Globus pallidus (tissue), 1 donor: ENCODE measurements around the gene TFCP2L1.

Experiments used
- DNase-seq: peaks from one replicate; pipeline ENCODE4 v3.0.0-alpha.2; 2015; ENCODE audit warnings: low spot score

Gene TFCP2L1

DNA sequence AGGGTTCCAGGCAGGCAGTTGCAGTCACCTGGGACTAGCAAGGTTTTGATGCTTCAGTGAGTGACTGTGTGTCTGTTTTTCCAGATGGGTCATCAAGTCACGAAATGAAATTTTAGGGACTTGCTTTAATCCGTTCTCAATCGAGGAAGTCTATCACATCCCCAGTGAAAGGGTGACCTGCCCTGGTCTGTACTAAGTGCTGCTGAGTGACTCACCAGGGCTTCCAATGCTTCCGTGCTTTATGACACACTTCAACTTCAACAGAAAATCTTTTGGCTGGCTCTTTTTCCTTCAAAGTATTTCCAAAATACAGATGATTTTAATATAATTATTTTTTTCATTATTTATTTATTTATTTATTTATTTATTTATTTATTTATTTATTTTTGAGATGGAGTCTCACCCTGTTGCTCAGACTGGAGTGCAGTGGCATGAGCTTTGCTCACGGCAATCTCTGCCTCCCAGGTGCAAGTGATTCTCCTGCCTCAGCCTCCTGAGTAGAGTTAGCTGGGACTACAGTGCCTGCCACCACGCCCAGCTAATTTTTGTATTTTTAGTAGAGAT, 18.4 kb downstream of the TFCP2L1 start:
- no peak for DNase-seq

DNA sequence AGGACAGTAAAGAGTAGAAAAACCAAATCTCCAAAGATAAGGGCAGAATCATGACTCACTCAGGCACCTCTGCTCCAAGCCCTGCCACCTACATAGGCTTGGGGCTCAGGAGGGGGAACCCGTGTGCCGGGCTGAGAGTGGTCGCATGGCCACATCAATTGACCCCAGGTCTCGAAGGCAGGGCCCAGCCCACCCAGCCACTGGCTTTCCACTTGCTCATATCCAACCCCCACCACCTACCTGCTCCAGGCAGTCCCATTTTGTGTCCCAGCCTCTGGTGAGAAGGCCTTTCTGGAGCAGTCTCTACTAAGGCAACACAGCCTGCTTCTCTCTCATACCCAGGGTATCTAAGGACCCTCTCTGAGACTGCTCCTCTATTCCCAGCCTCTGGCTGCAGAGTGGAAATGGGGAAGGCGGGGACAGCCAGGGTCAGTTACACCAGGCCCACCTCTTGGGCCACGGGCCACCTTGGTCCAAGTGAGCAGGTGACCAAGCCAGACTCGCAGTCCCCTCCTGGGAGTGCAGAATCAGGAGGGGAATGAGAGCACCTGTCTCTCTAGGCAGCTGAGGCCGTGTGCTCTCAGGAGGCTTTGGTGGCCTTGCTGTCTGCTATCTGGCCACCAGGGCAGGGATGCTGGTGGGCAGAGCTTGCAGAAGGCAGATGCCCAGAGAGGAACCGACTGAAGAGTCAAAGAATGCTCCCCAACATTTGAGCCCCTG, 20.8 kb downstream of the TFCP2L1 start:
- no peak for DNase-seq

DNA sequence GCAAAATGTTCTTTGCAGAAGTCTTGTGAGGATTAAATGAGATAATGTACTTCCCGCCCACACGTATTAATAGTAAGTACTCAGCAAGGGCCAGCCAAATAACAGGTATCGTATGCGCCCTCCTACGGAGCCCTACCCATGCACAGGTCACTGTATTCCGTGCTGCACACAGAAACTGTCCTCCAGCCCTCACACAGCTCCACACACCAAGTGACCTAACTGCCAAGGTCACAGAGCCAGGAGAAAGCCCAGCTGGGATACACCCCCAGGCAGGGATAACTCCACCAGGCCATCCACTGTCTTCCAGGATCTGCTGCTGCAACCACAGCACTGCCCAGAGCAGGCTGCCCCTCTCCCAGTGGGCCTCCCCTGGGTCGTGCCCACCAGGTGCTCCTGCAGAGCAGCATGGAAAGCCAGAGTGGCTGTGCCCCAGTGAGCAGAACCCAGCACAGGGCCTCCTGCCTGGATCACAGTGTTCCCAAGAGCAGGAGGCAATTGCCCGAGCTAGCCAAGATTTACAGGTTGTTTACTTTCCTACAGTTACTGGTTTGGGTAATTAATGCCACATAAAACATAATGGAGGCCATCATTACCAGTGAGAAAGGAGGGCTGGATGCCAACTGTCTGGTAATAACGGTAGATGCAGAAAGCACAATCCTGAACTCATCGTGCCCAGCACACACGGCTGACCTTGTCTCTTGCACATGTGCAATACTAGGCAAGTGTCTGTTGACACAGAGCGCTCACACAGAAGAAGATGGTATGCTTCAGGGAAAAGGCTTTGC, 24.4 kb downstream of the TFCP2L1 start:
- DNase-seq: no peak

DNA sequence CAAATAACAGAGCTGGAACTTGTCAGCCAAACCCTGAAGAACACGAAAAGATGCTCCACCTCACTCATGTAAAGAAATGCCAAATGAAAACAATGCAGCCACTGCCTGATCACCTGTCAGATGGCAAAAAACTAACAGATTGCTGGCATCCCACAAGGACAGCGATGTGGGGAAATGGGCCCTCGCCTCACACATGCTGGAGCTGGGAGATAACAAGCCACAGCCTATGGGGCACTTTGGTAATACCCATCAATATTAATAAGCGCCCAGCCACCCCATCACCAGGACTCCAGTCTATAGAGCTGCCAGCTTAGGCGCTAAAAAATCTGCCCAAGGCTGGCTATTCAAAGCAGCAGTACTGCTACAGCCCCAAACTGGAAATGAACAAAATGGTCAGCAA, 27.0 kb downstream of the TFCP2L1 start:
- DNase-seq: no peak

DNA sequence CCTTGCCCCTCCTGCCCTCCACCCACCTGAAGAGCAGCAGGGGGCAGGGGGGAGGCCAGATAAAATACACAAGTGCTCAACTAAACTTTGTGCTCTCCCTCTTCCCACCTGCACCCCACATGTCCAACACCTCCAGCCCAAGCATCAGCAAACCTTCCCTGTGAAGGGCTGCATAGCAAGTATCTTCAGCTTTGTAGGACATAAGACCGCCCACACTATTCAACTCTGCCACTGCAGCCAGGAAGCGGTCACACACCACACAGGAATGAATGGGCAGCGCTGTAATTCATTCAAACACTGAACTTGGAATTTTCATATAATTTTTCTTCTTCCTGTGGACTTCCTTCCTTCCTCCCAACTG, 27.5 kb downstream of the TFCP2L1 start:
- DNase-seq: no peak

DNA sequence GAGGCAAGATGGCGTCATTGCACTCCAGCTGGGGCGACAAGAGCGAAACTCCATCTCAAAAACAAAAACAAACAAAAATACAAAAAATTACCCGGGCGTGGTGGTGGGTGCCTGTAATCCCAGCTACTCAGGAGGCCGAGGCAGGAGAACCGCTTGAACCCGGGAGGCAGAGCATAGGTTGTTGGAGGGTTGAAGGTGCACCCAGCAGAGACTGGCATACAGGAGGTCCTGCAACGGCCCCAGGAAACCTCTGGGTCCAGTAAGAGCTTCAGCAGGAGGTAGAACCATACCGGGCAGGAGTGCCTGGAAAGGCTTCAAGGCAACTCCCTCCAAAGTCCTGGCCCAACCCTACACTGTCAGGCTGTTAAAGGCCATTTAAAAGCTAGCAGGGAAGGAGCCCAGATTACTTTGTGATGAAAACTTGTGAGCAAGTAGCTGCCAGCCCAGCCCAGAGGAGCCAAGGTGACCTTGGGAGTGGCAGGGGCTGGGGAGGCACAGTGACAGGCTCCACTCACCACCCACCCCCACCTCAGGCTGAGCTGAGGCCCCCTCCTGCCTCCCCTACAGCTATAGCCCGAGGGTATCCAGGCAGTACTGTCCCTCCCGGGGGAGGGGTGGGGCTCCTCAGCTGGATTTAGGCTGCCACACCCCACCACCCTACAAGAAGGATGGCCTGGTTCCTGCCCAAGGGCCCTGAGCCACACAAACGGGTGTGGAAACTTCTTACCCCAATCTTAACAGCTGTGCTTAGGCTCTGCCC, 28.1 kb downstream of the TFCP2L1 start:
- no peak for DNase-seq

DNA sequence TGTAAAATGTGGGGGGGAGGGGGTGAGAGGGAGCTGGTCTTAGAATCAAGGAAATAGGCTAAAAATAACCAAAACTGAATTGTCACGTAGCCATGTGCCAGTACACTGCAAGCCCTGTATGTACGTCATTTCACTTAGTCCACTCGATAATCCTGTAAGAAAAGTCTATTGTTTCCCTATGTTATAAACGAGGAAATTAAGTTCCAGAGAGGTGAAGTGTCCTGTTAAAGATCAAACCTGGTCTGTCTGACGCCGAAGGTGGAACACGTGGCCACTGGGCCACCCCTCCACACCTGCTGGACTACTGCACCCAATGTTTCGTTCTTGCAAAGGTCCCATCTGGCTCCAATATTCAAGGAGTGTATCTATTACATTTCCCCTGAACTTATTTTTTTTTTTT, 29.6 kb downstream of the TFCP2L1 start:
- no peak for DNase-seq

DNA sequence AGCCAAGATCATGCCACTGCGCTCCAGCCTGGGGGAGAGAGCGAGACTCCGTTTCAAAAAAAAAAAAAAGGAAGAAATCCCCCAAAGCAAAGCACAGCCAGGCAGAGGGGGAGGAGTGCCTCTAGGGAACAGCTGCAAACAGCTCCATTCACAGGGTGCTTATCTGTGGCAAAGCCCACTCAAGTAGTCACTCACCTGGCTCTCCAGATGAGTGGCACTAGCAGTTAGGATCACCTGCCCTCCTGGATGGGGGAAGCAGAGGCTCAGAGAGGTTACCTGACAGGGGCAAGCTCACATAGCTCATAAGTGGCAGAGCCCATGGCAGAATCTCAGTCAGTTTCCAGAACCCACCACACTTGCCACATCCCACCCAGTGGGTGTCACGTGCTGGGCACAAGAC, 30.3 kb downstream of the TFCP2L1 start:
- DNase-seq: no peak

DNA sequence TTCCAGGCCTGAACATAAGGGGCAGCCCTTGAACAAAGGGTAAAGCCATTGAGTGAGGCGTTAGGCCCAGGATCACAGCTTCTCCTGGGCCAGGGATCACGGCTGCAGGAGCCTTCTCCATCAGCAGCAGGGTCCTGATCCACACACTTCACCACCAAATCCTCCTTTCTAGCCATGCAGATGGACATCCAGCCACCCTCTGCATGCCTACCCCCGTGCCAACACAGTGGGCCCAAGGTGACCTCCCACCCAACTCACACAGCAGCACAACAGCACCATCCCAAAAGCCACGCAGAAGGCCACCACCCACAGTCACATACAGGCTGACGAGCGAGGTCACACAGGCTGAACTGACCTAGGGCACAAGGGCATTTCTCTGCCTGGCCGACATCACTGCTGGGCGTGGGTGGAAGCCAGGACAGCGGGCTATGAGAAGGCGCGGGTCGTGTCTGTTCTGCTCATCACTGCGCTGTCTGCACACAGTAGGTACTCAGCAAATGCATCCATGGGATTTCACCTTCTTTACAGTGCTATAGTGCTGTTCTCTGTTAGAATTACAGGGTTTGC, 31.2 kb downstream of the TFCP2L1 start:
- no peak for DNase-seq

DNA sequence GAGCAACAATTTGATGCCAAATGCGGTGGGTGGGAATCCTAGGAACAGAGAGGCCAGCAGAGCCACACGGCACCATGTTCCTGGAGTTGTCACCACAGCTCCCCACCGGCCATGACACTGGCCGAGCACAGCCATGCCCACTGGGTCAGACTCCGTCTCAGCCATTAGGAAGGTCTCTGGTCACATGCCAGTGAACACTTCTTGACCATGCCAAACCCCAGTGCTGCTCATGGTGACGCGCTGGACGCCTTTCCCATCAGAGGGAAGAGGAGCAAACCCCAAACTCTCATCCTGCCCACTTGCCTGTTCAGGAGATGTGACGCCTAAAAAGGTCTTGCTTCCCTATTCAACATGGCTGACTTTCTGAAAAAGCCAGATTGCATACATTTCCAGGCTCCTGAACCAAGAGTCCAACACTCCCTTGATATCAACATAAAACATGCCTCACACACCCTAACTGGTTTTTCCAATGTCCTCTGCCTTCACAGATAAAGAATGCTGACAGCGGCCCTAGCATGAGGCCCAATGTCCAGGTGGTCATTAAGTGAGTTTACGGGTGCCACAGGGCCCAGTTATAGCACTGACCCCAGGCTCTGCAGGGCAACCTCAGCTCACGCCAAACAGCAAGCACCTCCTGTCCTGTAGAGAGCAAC, 31.9 kb downstream of the TFCP2L1 start:
- DNase-seq: no peak

DNA sequence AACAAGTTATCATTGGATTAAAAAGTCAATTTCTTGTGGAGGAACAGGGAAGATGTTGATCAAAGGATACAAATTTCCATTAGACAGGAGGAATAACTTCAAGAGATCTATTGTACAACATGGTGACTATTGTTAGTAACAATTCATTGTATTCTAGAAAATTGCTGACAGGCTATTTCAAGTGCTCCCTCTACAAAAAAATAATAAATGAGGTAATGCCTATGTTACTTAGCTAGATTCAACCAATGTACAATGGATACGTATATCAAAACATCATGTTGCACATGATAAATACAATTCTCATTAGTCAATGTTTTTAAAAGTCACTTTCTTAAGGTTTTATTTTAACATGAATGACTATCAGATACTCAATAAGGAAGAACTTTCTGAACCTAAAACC, 33.5 kb downstream of the TFCP2L1 start:
- DNase-seq: no peak

DNA sequence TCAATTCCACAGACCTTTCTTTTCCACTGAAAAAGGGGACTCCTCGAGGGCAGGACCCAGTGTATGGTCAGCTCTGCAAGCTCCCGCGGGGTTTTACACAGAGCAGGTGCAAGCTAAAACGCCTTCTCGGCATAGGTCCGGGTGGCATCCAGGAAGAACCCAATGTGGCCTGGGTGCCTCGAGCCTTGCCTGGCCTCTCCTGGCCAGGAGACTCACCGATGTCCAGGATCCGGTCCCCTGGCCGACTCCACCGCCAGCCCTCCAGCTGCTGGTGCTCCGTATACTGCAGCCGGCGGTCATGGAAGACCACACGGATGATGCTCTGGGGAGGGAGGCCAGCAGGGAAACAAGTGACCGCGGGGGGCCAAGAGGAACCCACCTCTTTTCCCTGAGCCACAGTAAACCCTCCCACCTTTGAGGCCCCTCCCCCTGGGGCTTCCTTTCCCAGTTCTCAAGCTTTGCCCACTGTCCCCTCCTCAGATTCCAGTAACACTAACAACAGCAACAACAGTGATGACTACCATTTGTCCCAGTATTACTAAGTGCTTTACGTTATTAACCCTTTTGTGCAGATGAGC, 36.1 kb downstream of the TFCP2L1 start:
- no peak for DNase-seq

DNA sequence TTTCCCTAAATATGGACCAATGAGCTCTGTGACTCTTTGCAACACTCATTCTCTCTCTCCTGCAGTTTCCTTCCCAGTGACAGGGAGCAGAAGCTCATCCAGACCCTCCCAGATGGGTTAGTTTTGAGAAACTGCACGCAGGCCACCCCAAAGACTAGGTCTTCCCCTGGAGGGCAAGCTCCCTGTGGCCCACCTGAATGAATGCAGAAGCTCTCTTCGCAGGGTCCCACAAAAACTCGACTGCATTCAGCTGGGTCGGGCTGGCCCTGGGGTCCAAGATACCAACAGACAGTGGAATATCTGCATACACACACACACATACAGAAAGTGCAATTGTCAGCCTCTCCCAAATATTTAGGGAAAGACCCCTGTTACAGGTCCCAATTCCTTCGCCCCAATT, 37.0 kb downstream of the TFCP2L1 start:
- no peak for DNase-seq

DNA sequence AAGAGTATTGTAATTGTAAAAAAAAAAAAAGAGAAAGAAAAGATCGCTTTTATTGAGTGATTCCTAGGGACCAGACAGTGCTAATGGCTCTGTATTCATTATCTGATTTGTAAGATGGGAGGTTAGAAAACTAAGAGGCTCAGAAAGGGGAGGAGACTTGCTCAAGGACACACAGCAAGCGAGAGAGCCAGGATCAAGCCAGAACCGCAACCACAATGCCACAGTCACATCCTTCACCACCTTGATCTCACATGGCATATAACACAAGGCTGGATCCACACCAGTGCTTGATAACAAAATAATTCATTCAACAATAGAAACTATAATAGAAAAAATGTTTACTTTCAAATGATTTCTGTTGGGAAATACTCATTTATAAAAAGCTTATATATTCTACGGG, 37.5 kb downstream of the TFCP2L1 start:
- DNase-seq: no peak

DNA sequence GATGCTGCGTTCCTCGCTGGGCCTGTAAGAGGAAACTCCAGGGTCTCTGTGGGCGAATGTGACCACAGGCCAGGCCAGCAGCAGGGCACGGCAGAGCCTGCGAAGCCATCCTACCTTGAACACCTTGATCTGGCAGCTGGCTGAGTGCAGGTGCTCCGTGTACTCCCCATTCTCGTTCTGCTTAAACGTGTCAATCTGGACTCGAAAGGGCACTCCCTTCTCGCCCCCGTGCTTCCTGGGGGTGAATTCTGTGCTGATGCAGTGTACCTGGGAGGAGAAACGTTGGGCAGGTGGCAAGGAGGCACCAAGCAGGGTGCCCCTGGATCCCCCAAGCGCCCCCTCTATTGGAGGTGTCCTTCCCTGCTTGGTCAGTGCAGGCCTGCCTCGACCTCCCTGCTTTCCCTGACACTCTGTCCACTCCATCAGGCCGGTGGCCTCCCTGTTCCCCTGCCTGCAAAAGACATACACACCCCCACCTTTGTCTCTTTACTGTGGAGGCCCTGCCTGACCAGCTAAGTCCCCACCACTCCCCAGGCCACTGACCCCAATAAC, 38.2 kb downstream of the TFCP2L1 start:
- DNase-seq: no peak

DNA sequence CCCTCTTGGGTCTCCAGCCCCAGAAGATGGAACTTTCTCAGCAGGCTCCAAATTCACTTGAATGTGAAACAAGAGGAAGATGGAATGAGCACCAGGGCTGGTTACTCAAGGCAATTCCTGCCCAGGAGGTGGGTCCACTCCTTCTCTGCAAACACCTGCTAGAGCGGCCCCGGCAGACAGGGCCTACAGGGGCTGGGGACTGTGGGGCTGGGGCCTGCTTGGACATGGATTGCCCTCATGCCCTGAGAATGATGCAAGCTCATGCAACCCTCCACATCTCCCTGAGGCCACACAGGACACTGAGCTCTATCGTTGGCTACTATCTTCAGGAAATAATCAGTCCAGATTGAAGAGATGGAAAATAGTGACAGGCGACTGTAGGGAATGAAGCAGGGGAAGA, 39.1 kb downstream of the TFCP2L1 start:
- no peak for DNase-seq

DNA sequence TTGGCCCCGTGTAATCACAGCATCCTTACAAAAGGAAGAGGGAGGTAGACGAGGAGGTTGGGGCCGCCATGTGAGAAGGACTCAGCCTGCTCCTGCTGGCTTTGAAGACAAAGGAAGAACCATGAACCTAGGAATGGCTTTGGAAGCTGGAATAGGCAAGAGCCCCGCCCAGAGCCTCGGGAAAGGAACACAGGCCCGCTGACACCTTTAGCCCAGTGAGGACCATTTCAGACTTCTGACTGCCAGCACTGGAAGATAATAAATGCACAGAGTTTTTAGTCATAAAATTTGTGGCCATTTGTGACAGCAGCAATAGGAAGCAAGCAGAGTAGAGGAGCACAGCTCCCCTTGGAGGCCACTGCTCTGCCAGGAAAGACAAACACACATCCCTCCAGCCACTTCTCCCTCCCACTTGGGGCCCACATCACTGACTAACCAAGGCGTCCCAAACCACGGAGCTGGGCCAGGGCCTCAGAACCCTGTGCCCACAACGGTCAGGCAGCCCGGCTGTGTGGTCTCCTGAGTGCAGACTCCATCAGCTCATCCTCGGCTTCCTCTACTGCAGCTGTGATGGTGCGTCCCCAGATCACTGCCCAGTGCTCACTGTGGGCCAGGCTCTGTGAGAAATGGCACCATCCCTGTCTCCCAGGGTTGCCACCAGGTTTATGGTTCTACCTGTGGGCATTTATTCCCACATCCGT, 39.7 kb downstream of the TFCP2L1 start:
- DNase-seq: no peak

DNA sequence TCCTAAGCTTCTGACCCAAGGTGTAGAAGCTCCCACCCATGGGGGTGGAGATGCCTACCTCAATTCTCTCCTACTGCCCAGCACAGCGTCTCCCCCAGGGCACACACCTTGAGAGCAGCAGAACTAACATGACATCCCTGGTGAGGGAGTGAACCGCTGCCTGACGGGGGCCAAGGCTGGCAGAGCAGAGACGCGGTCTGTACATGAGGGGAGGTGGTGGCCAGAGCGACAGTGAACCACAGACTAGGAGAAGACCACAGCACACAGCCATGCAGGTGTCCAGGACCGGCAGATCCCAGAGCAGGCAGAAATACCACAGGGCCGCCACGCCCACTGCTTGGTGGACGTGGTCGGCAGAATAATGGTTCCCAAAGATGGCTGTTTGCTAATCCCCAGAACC, 40.4 kb downstream of the TFCP2L1 start:
- no peak for DNase-seq

DNA sequence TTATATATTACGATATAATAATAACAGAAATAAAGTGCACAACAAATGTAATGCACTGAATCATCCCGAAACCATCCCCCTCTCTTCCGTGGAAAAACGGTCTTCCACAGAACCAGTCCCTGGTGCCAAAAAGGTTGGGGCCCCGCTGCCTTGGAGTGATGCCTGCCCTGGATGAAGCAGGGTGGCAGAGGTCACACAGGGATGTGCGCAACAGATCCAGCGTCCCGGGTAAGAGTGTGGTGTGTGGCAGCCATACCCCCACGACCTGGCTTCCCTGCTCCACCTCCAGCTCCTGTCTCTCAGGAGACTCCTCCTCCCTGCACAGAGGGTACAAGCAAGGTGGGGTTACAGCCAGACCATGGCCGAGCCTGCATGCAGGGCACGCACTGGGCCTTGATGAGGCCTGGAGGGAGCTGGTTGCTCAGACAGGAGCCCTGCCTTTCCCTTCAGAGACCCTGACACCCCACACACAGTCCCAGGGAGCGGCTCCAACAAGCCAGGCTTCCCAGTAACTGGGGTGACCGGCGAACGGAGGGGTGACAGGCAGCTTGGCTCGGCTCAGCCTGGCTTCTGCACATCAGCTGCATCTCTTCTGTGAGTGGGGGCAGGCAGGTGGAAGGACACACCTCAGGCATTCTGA, 41.1 kb downstream of the TFCP2L1 start:
- no peak for DNase-seq

DNA sequence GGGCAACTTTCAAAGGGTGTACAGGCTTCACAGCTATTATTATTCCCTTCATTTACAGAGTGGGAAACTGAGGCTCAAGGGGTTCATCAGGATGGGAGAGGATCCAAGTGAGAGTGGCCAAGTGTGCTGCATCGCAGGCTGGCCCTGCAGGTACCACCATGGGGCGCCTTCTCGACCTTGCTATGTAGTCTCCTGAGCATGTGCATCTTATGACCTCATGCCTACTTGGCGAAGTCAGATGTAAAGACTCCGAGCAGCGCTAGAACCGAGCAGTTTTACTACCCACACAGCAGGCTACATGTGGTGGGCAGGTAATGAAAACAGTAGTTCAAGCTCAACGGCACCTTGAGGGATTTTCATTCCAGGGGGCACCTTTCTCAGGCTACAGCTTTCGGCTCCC, 42.0 kb downstream of the TFCP2L1 start:
- no peak for DNase-seq
